Heart left ventricle (tissue), 16 donors: ENCODE data around the gene HPSE. TPM values are rescaled to one million over a fixed set of nuclear protein-coding genes. Genes with fewer than 3 reads are reported as not detected.

Experiments used
- ATAC-seq, 4 donors: fragments of 200-7000 bp; cut with Tn5 transposase; one replicate each; pipeline ENCODE4 v1.9.1; 2020 to 2022; ENCODE audit warnings: moderate library complexity in 4 of 4, mild to moderate bottlenecking in 3 of 4, moderate number of reproducible peaks in 1 of 4
- DNase-seq, 5 donors: peaks; one replicate each; pipeline ENCODE4 v3.0.0-alpha.2; 2020
- H3K27ac ChIP-seq, 12 donors: fragments of 200-600 bp; sonication (generic) in 4 of 12; one replicate each; pipeline versions ENCODE4 v1.5.0 to v1.8.0; 2016 to 2022; ENCODE audit warnings: mild to moderate bottlenecking in 2 of 12
- H3K27me3 ChIP-seq, 9 donors: fragments of 200-600 bp; sonication (generic) in 2 of 9; one replicate each; pipeline versions ENCODE4 v1.5.1 to v1.8.0; 2016 to 2022; ENCODE audit warnings: mild to moderate bottlenecking in 3 of 9
- H3K36me3 ChIP-seq, 9 donors: fragments of 200-600 bp; sonication (generic) in 2 of 9; one replicate each; pipeline versions ENCODE4 v1.5.0 to v1.8.0; 2018 to 2022; ENCODE audit warnings: mild to moderate bottlenecking in 2 of 9
- H3K4me1 ChIP-seq, 12 donors: fragments of 200-600 bp; sonication (generic) in 4 of 12; one replicate each; pipeline versions ENCODE4 v1.5.0 to v1.8.0; 2016 to 2022; ENCODE audit warnings: mild to moderate bottlenecking in 3 of 12
- H3K4me3 ChIP-seq, 12 donors: fragments of 200-600 bp; sonication (generic) in 4 of 12; one replicate each; pipeline versions ENCODE4 v1.5.0 to v1.8.0; 2017 to 2022; ENCODE audit warnings: mild to moderate bottlenecking in 9 of 12, moderate library complexity in 4 of 12
- H3K9me3 ChIP-seq, 12 donors: fragments of 200-600 bp; sonication (generic) in 4 of 12; one replicate each; pipeline versions ENCODE4 v1.5.0 to v1.8.0; 2016 to 2022; ENCODE audit warnings: mild to moderate bottlenecking in 1 of 12
- CTCF ChIP-seq, 12 donors: fragments of 200-600 bp; sonication (generic) in 4 of 12; IDR thresholded peaks; one replicate each; pipeline versions ENCODE4 v1.5.0 to v1.8.0; 2018 to 2022; ENCODE audit warnings: antibody characterized with exemption in 12 of 12, mild to moderate bottlenecking in 5 of 12
- POLR2A ChIP-seq, 2 donors: fragments of 450-650 bp; IDR thresholded peaks; one replicate each; pipeline ENCODE4 v1.6.1; 2017; ENCODE audit warnings: antibody characterized with exemption in 2 of 2, mild to moderate bottlenecking in 2 of 2, moderate library complexity in 2 of 2
- WGBS, 4 donors: extraction: QIAGEN DNeasy Blood & Tissue Kit in 2 of 4; methylation state at CpG; one replicate each; pipeline versions ENCODE4 v1.1.5 to v1.1.7; 2013 to 2018; 5-methylcytosine and 5-hydroxymethylcytosine counted together
- intact Hi-C, 10 donors: fragments of 100-400 bp; cut with DNase I; formaldehyde crosslinking; loops; one replicate each; pipeline versions ENCODE4 v1.11.1 to v1.14.2; 2022
- polyA plus RNA-seq, 2 donors: library from polyadenylated mRNA; stranded (reverse); fragments of 200-250 nt; gene quantifications; one replicate each; pipeline ENCODE4 v1.2.3, GENCODE V29; 2013
- total RNA-seq, 9 donors: library from RNA; depleted of rRNA in 2 of 9; stranded (reverse); fragments of >200 nt in 2 of 9; fragmentation: NEBNext Ultra II Directional in 3 of 9; extraction: Animal tissue kit (Norgen Biotek cat#: 25700) in 3 of 9; gene quantifications; one replicate each; pipeline versions ENCODE4 v1.1.0 to v1.2.4, GENCODE V29; 2016 to 2023
- donor health status: ischemic (EF 13 %, LVEDD 7.1; RV severe dilation, severe dysfunction).
- donor health status: healthy with polysubstance abuse.
- donor health status: DM: no; HTN: yes; CAD: no.
- donor health status: DM: no; HTN: no; CAD: no.
- donor health status: ischemic (EF 25% LVEDD 6.9; RV normal size, moderate dysfunction).
- donor health status: ischemic (EF 25% LVEDD 5.7; RV mildly dilated, moderate dysfunction).
- donor health status: healthy.
- donor health status: DM: yes; HTN: yes; CAD: no.
- donor health status: ischemic (EF 35%, LVEDD 5.7; RV mildly dilated, moderate dysfunction).
- donor health status: nonischemic (EF 11% LVEDD 7.7; RV severe dilation, severe dysfunction).
- donor health status: DM: yes; HTN: yes; CAD: no.
- donor health status: PGD.
- donor health status: ischemic (EF 29% LVEDD 5.4; RV normal size, mild dysfunction).
- donor health status: nonischemic (EF 23%, LVEDD 6.1; RV moderate dilation, normal function).

The HPSE gene
- total and polyA plus RNA-seq, 11 donors: 0.15 to 6.2 (median 0.65) TPM

GRCh38 chr4:83315341-83315870, 19.2 kb downstream of the HPSE start:
- Histone ChIP-seq H3K27ac (no peak overlapping the region), H3K27me3 (no peaks in the 10 kb centered on the region), H3K4me3 (no peak overlapping the region), H3K4me1 (peaks cover 0 to 8% (median 0%) of the 10 kb centered on the region in 12 donors), H3K9me3 (no peaks in the 10 kb centered on the region), H3K36me3 (no peaks in the 10 kb centered on the region)
- DNase-seq: no peak
- no peak for TF ChIP-seq POLR2A (IDR thresholded peaks at IDR 0.05)
- no peak for TF ChIP-seq CTCF (IDR thresholded peaks at IDR 0.05)
- no peak for ATAC-seq
- intact Hi-C loops: no loop called here
- WGBS, 4 donors: 89 to 91% (median 91%) methylated on average over 4 of the region's 4 CpGs

DNA sequence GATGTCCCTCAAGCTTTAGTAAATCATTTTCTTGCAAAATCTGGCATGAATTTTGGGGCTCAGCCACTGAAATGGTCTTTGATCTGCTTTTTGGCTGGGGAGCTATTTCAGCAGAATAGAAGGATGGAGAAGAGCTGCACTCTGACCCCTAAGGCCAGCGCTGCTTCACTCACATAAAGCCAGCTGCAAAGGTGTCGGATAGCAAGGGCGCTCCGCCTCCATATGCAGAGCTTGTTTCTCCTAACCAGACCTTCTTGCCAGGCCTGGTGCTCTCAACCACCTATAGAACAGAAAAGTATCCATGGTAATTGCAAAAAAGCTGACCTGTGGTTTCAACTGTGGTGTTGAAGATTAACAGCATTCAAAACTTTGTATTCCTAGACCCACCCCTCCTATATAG, 26.0 kb downstream of the HPSE start:
- H3K27ac ChIP-seq: no peak overlapping the region
- no peaks in the 10 kb centered on the region for H3K27me3 ChIP-seq
- no peak overlapping the region for H3K4me3 ChIP-seq
- ATAC-seq (no peak), DNase-seq (no peak)
- peaks cover 0 to 5% (median 0%) of the 10 kb centered on the region in 9 donors for H3K36me3 ChIP-seq
- intact Hi-C loops: no loop called here
- no peaks in the 10 kb centered on the region for H3K9me3 ChIP-seq
- H3K4me1 ChIP-seq: no peaks in the 10 kb centered on the region
- TF ChIP-seq POLR2A (IDR thresholded peaks at IDR 0.05) (no peak), CTCF (IDR thresholded peaks at IDR 0.05) (no peak)
- 64 to 73% (median 66%) methylated on average over 4 of the region's 4 CpGs for whole genome bisulfite sequencing, 4 donors

DNA sequence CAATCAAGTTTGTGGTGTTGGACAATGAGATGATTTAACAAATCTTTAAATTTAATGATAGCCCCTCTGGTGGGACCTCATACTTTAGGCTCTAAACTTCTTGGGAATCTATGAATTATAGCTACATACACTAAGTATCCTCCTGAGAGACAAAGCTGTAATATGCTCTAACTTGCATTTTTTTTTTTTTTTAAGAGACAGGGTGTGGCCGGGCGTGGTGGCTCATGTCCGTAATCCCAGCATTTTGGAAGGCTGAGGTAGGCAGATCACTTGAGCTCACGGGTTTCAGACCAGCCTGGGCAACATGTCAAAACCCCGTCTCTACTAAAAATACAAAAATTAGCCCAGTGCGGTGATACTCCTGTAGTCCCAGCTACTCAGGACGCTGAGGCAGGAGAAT, 26.7 kb downstream of the HPSE start:
- 77 to 82% (median 80%) methylated on average over 7 of the region's 7 CpGs for WGBS, 4 donors
- TF ChIP-seq POLR2A (IDR thresholded peaks at IDR 0.05) (no peak), CTCF (IDR thresholded peaks at IDR 0.05) (no peak)
- H3K27ac ChIP-seq: no peak overlapping the region
- DNase-seq: no peak
- no peaks in the 10 kb centered on the region for H3K4me1 ChIP-seq
- peaks cover 0 to 3% (median 0%) of the 10 kb centered on the region in 9 donors for H3K27me3 ChIP-seq
- intact Hi-C loops: no loop called here
- H3K4me3 ChIP-seq: no peak overlapping the region
- no peaks in the 10 kb centered on the region for H3K9me3 ChIP-seq
- no peak for ATAC-seq
- peaks cover 0 to 5% (median 0%) of the 10 kb centered on the region in 9 donors for H3K36me3 ChIP-seq

GRCh38 chr4:83305187-83305586, 29.5 kb downstream of the HPSE start:
- no peak for ATAC-seq
- peaks cover 0 to 14% (median 0%) of the 10 kb centered on the region in 9 donors for H3K36me3 ChIP-seq

More at GRCh38 chr4:83305187-83305586, 29.5 kb downstream of the HPSE start:
- Histone ChIP-seq H3K4me1 (no peaks in the 10 kb centered on the region), H3K27me3 (peaks cover 0 to 3% (median 0%) of the 10 kb centered on the region in 9 donors), H3K9me3 (no peaks in the 10 kb centered on the region), H3K27ac (no peak overlapping the region), H3K4me3 (no peak overlapping the region)
- no peak for DNase-seq
- intact Hi-C loops: no loop called here
- TF ChIP-seq CTCF (IDR thresholded peaks at IDR 0.05): no peak
- no peak for TF ChIP-seq POLR2A (IDR thresholded peaks at IDR 0.05)
- 92 to 94% (median 93%) methylated on average over 2 of the region's 2 CpGs for WGBS, 4 donors
